K562 (cell line): ENCODE results near the gene GMPR. TPM values are rescaled to one million over a fixed set of nuclear protein-coding genes. Genes with fewer than 3 reads are reported as not detected.
A peak's percentile ranks its signal among the peaks of the same experiment; 100 is the strongest.

Experiments
- CEBPG ChIP-seq, 3 experiments: fragments of 200-800 bp in 1 of 3; sonication (Bioruptor generic) in 1 of 3; sonication (generic) in 1 of 3; formaldehyde crosslinking in 1 of 3; IDR thresholded peaks in 2 of 3; conservative IDR thresholded peaks in 1 of 3; 2 replicates each; pipeline versions ENCODE4 v1.6.1 to v1.8.0; 2016 to 2022; ENCODE audit warnings: missing compliant biosample characterization in 2 of 3, missing genetic modification characterization in 2 of 3, mild to moderate bottlenecking in 1 of 3, missing genetic modification reagents in 1 of 3
- MYC ChIP-seq, 2 experiments: fragments of 250-450 bp in 1 of 2; sonication (Bioruptor Pico) in 1 of 2; IDR thresholded peaks; 2 replicates each; pipeline versions ENCODE4 v1.5.1 to v1.6.1; 2012 to 2021; ENCODE audit warnings: low read depth in 2 of 2, borderline replicate concordance in 1 of 2, improper control_type of control experiment in 1 of 2, low read length in 1 of 2, mild to moderate bottlenecking in 1 of 2, moderate library complexity in 1 of 2
- NBN ChIP-seq: fragments of 450-650 bp; IDR thresholded peaks from 2 replicates; pipeline ENCODE4 v1.6.1; 2016; ENCODE audit warnings: low read depth, mild to moderate bottlenecking
- PHTF2 ChIP-seq: fragments of 250-450 bp; sonication (Bioruptor Pico); IDR thresholded peaks from 2 replicates; pipeline ENCODE4 v1.5.0; 2021; ENCODE audit warnings: mild to moderate bottlenecking
- POLR2G ChIP-seq: fragments of 200-400 bp; formaldehyde crosslinking; IDR thresholded peaks from 2 replicates; pipeline ENCODE4 v1.6.1; 2017; ENCODE audit warnings: low read depth, mild to moderate bottlenecking, antibody characterized with exemption, low read length, moderate library complexity
- RBM39 ChIP-seq: fragments of 200-400 bp; formaldehyde crosslinking; optimal IDR thresholded peaks from 2 replicates; pipeline ENCODE3; 2018; ENCODE audit warnings: low read depth, low read length
- SOX6 ChIP-seq: fragments of 450-650 bp; IDR thresholded peaks from 2 replicates; pipeline ENCODE4 v1.6.1; 2014; ENCODE audit warnings: mild to moderate bottlenecking
- SPI1 ChIP-seq: IDR thresholded peaks from 2 replicates; pipeline ENCODE4 v1.6.1; 2011; ENCODE audit warnings: low read depth, low read length, control low read depth, borderline replicate concordance
- SRF ChIP-seq, 2 experiments: fragments of 250-450, 450-650 bp in 1 of 2; sonication (Bioruptor Pico) in 1 of 2; sonication (generic) in 1 of 2; formaldehyde crosslinking; IDR thresholded peaks; 2 replicates each; pipeline versions ENCODE4 v1.5.0 to v1.5.1; 2020 to 2022; ENCODE audit warnings: mild to moderate bottlenecking in 1 of 2, missing genetic modification reagents in 1 of 2
- TAF15 ChIP-seq: fragments of 200-400 bp; formaldehyde crosslinking; IDR thresholded peaks from 2 replicates; pipeline ENCODE4 v1.6.1; 2017; ENCODE audit warnings: mild to moderate bottlenecking, low read depth, low read length, moderate library complexity
- TBP ChIP-seq: optimal IDR thresholded peaks from 2 replicates; pipeline ENCODE3; 2011; ENCODE audit warnings: low read depth, low read length, improper control_type of control experiment
- ZNF24 ChIP-seq: fragments of 450-650 bp; IDR thresholded peaks from 2 replicates; pipeline ENCODE4 v1.6.1; 2016
- polyA plus RNA-seq, 8 experiments: library from polyadenylated mRNA; depleted of rRNA in 4 of 8; stranded (reverse) in 5 of 8; unstranded in 3 of 8; fragments of >200 nt; fragmentation: Nextera tagmentation in 2 of 8; fragmentation: Illumina TruSeq in 1 of 8; extraction: Ambion mirVana in 2 of 8; extraction: Trizol in 1 of 8; gene quantifications; 2 replicates each; pipeline versions ENCODE4 v1.2.1 to v1.2.3, GENCODE V29; 2011 to 2014; ENCODE audit warnings: inconsistent platforms in 1 of 8, missing spikeins in 1 of 8
- total RNA-seq, 7 experiments: library from RNA; depleted of rRNA in 6 of 7; stranded (reverse); fragments of >200 nt in 6 of 7; fragmentation: Illumina TruSeq in 2 of 7; extraction: Trizol in 2 of 7; gene quantifications; 2 replicates each; pipeline versions ENCODE4 v1.2.1 to v1.2.3, GENCODE V29; 2011 to 2021; ENCODE audit warnings: low replicate concordance in 1 of 7
- TF ChIP-seq, protein P1 (sequence below), 2 experiments: fragments of 450-650 bp; IDR thresholded peaks; 2 replicates each; pipeline ENCODE4 v1.6.1; 2016; ENCODE audit warnings: mild to moderate bottlenecking in 2 of 2, borderline replicate concordance in 1 of 2, low read depth in 1 of 2, moderate library complexity in 1 of 2
- TF ChIP-seq, protein P2 (sequence below): sonication (generic); formaldehyde crosslinking; IDR thresholded peaks from 2 replicates; pipeline ENCODE4 v1.8.1; 2023; ENCODE audit warnings: mild to moderate bottlenecking, missing genetic modification reagents
- TF ChIP-seq, protein P3 (sequence below): sonication (generic); formaldehyde crosslinking; IDR thresholded peaks from 2 replicates; pipeline ENCODE4 v1.8.0; 2022; ENCODE audit warnings: mild to moderate bottlenecking, missing genetic modification reagents

GMPR gene
- total and polyA plus RNA-seq, 9 of the 15 experiments (the other 6 are each of a cell fraction or from before 2014, with no cell fraction given), result 34.6 to 83.7 (median 49.8) TPM

GRCh38 chr6:16337295-16337975, 99.0 kb downstream of the GMPR start (continued):
- TF ChIP-seq, protein P1, sequence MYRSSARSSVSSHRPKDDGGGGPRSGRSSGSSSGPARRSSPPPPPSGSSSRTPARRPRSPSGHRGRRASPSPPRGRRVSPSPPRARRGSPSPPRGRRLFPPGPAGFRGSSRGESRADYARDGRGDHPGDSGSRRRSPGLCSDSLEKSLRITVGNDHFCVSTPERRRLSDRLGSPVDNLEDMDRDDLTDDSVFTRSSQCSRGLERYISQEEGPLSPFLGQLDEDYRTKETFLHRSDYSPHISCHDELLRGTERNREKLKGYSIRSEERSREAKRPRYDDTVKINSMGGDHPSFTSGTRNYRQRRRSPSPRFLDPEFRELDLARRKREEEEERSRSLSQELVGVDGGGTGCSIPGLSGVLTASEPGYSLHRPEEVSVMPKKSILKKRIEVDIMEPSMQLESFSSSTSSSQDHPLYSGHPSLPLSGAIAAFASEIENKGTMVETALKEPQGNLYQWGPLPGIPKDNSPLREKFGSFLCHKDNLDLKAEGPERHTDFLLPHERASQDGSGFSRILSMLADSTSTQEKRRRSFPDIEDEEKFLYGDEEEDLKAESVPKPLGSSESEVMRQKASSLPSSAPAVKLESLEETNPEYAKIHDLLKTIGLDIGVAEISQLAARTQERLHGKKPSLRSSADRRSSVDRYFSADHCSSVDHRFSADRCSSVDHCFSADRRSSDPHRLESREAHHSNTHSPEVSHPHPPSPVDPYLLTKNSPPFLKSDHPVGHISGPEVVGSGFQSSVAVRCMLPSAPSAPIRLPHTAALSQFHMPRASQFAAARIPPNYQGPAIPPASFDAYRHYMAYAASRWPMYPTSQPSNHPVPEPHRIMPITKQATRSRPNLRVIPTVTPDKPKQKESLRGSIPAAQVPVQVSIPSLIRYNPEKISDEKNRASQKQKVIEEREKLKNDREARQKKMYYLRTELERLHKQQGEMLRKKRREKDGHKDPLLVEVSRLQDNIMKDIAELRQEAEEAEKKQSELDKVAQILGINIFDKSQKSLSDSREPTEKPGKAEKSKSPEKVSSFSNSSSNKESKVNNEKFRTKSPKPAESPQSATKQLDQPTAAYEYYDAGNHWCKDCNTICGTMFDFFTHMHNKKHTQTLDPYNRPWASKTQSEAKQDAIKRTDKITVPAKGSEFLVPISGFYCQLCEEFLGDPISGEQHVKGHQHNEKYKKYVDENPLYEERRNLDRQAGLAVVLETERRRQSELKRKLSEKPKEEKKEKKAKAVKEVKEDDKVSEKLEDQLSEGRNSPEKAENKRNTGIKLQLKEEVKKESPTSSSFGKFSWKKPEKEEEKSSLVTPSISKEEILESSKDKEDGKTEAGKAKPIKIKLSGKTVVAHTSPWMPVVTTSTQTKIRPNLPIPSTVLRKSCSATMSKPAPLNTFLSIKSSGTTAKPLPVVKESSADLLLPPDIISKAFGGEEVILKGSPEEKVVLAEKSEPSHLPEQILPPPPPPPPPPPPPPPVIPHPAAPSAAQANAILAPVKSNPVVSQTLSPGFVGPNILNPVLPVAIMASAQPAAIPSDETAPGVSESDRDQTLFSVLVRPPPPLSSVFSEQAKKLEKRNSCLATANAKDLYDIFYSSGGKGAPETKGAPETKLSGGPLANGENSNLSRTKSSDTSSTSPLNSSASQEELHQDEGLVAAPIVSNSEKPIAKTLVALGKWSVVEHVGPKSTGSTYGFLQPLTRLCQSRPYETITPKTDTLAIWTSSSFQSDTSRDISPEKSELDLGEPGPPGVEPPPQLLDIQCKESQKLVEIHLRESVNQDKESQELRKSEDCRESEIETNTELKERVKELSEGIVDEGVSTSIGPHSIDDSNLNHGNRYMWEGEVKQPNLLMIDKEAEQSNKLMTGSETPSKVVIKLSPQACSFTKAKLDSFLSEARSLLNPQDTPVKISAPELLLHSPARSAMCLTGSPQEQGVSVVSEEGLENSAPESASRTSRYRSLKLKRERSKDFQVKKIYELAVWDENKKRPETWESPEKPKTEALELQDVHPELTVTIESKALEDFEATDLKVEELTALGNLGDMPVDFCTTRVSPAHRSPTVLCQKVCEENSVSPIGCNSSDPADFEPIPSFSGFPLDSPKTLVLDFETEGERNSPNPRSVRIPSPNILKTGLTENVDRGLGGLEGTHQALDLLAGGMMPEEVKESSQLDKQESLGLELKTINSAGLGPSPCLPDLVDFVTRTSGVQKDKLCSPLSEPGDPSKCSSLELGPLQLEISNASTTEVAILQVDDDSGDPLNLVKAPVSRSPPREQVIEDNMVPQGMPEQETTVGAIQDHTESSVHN (IDR thresholded peaks at IDR 0.05; ENCODE audit: borderline replicate concordance in 1 of 2, low read depth in 1 of 2), result peak in 1 of 2 experiments; percentile 22; a peak in 1 of 4 replicates
- TF ChIP-seq MYC (IDR thresholded peaks at IDR 0.05; ENCODE audit: low read depth, low read length), result peak; percentile 17
- TF ChIP-seq MYC (CRISPR knock-in tag; IDR thresholded peaks at IDR 0.05; ENCODE audit: borderline replicate concordance, low read depth), result no peak; the same call in 1 of the 2 replicates
- TF ChIP-seq SOX6, result peak; percentile 30; the same call in 1 of the 2 replicates
- TF ChIP-seq, protein P2, sequence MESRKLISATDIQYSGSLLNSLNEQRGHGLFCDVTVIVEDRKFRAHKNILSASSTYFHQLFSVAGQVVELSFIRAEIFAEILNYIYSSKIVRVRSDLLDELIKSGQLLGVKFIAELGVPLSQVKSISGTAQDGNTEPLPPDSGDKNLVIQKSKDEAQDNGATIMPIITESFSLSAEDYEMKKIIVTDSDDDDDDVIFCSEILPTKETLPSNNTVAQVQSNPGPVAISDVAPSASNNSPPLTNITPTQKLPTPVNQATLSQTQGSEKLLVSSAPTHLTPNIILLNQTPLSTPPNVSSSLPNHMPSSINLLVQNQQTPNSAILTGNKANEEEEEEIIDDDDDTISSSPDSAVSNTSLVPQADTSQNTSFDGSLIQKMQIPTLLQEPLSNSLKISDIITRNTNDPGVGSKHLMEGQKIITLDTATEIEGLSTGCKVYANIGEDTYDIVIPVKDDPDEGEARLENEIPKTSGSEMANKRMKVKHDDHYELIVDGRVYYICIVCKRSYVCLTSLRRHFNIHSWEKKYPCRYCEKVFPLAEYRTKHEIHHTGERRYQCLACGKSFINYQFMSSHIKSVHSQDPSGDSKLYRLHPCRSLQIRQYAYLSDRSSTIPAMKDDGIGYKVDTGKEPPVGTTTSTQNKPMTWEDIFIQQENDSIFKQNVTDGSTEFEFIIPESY (CRISPR knock-in tag), result no peak
- TF ChIP-seq PHTF2 (CRISPR knock-in tag), result no peak
- peak; percentile 22; the same call in 1 of the 2 replicates for TF ChIP-seq ZNF24
- 0 out of 4 replicates have a peak, but pooled peaks of 1 of the 2 experiments have one; percentile 19 for TF ChIP-seq SRF (CRISPR knock-in tag; IDR thresholded peaks at IDR 0.05)
- TF ChIP-seq TAF15, result no peak
- peak; percentile 93 for TF ChIP-seq CEBPG (CRISPR knock-in tag; IDR thresholded peaks at IDR 0.05)
- TF ChIP-seq CEBPG (tag; conservative IDR thresholded peaks at IDR 0.05 in 1 of 2, IDR thresholded peaks at IDR 0.05 in 1 of 2), result peak; percentile 43 to 97
- TF ChIP-seq SPI1, result peak; percentile 59; the same call in 1 of the 2 replicates
- TF ChIP-seq POLR2G, result peak; percentile 62
- TF ChIP-seq, protein P3, sequence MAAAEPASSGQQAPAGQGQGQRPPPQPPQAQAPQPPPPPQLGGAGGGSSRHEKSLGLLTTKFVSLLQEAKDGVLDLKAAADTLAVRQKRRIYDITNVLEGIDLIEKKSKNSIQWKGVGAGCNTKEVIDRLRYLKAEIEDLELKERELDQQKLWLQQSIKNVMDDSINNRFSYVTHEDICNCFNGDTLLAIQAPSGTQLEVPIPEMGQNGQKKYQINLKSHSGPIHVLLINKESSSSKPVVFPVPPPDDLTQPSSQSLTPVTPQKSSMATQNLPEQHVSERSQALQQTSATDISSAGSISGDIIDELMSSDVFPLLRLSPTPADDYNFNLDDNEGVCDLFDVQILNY (CRISPR knock-in tag), result no peak
- TF ChIP-seq NBN, result 0 out of 2 replicates have a peak, but pooled peaks have one; percentile 36
- TF ChIP-seq TBP, result no peak
- TF ChIP-seq RBM39, result no peak
